A673 (cell line): Measurements from ENCODE around the gene ALDH1L1.

Experiments
- EZH2 ChIP-seq: fragments of 200-600 bp; sonication (generic); IDR thresholded peaks from 2 replicates; pipeline ENCODE4 v1.6.1; 2017; ENCODE audit warnings: borderline replicate concordance, low read depth, mild to moderate bottlenecking, mixed read lengths, antibody characterized with exemption, low read length; ENCODE audit not compliant: poor library complexity, severe bottlenecking
- TF ChIP-seq, protein P1 (sequence below): fragments of 300-800, 200-600 bp; sonication (generic); conservative IDR thresholded peaks from 2 replicates; pipeline ENCODE4 v1.5.1; 2017; ENCODE audit warnings: low read depth, mild to moderate bottlenecking, antibody characterized with exemption, low read length, moderate library complexity, mixed read lengths

DNA sequence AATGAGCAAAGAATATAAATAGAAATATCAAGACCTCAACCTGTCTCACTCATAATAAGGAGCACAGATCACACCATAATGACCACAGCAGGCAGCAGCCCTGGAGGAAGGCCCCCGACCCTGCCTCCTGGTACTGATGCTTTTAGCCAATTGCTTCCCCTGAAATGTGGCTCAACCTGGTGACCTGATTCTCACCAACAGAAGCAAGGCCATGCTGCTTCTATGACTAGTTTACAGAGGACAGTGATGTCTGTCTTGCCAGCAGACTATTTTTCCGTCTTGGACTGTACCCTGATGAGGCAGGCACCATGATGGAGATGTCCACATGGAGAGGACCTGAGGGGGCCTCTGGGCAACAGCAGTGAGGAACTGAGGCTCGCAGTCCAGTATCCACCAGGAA, 114.5 kb downstream of the ALDH1L1 start:
- TF ChIP-seq, protein P1, sequence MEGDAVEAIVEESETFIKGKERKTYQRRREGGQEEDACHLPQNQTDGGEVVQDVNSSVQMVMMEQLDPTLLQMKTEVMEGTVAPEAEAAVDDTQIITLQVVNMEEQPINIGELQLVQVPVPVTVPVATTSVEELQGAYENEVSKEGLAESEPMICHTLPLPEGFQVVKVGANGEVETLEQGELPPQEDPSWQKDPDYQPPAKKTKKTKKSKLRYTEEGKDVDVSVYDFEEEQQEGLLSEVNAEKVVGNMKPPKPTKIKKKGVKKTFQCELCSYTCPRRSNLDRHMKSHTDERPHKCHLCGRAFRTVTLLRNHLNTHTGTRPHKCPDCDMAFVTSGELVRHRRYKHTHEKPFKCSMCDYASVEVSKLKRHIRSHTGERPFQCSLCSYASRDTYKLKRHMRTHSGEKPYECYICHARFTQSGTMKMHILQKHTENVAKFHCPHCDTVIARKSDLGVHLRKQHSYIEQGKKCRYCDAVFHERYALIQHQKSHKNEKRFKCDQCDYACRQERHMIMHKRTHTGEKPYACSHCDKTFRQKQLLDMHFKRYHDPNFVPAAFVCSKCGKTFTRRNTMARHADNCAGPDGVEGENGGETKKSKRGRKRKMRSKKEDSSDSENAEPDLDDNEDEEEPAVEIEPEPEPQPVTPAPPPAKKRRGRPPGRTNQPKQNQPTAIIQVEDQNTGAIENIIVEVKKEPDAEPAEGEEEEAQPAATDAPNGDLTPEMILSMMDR: no peak
- no peak for TF ChIP-seq EZH2
